GM21381 (cell line): ENCODE data around the gene ADAMTS19.

Experiments used
- ATAC-seq: cut with Tn5 transposase; IDR thresholded peaks from one replicate; pipeline ENCODE4 v1.9.1; 2021; ENCODE audit warnings: mild to moderate bottlenecking, moderate library complexity; ENCODE audit not compliant: unreplicated experiment

The ADAMTS19 gene

DNA sequence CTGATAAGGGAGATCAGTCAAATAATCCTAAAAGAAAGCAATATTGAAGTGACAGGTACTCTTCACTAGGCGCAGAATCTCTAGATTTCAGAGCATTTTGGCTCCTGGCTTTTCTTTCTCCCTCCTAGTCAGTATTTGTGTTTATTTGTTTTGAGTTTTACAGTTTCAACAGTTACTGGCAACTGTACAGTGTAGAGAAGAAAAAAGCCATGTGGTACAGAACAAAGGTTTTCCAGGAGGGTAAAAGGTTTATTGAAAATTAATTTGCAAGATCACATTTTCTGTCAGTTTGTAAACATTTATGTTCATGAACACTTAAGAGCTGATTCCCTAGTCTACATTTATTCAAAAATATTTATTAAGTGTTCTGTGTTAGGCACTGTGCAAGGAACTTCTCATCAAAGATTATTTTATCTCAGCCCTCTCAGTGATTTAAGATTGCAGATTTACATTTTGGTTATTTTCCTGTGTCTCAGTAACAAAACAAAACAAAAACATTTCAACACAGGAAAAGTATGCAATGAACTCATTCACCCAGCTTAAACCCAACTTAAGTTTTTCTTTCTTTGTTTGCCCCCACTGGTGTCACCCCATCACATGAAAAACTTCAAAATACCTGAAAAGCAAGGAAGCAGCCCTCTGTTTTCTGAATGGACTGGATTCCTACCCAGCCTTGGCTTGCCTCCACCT is 300.7 kb downstream of the ADAMTS19 start:
- no peak for ATAC-seq

DNA sequence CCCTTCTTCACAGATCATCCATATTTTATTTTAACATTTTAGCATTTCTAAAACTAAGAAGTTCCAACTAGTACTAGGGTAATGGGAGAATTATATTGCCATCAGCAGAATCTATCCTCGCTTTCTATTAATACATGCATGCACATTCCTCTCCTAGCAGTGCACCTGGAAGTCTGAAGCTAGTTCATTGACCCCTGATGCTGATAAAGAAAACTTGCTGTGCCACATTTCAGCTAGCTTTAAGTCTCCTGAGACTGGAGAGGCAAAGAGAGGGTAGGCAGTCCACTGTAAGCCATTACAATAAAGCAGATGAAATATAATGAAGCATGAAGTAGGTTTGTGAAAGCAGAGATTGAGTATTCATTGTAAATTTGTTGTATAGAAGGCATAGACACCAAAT is 303.6 kb downstream of the ADAMTS19 start:
- no peak for ATAC-seq

DNA sequence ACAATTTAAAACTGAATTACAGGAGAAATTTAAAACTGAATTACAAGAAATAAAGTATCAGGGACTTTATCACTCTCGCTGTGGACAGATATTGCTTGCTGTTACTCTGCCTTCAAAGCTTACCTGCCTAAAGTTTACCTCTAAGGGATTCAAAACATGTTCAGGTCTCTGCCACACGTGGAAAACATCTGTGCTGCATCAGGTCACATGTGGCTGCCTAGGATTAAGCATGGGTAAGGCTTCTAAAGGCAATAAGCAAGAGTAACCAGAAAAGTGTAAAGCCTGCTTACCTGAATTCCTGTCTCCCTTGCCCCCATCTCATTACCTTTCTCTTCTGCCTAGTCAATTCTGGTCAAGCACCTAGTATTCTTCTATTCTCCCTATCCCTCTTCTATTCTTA is 306.7 kb downstream of the ADAMTS19 start:
- no peak for ATAC-seq

DNA sequence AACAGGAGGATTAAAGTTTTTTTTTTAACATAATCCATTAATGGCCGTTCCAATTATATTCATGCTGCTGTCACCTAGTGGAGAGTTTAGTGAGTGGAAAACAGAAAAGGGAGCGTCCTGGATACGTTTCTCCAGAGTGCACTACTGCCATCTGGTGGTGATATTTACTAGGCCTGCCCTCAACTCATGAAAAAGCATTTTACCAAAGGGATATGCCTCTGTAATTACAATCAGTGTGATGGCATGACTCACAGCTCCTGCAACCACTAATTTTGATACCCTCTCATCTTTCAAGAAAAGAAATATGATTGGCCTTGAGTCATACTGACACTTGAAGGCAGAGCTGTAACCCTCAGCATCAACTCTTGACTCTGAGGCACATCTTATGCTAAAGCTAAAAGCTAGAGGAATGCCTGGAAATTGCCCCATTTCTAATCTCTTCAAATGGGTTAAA is 307.9 kb downstream of the ADAMTS19 start:
- peak; percentile 86 for ATAC-seq

DNA sequence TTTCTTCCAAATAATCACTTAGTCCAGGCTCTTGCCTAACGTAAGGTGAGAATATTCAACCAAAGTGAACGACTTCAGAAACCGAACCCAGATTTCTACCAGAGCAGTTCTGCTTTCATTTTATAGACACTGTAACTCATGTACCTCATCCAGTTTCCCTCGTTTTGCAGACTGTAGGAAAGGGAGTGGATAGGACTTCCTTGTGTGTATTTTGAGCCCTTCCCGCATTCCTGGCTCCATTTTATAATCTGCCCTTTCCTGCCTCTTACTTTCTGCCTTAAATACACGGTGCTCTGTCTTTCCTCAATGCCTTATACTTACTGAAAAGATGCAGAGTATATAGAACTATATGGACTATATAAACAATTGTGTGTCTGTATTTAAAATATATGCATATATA is 308.6 kb downstream of the ADAMTS19 start:
- ATAC-seq, result no peak

DNA sequence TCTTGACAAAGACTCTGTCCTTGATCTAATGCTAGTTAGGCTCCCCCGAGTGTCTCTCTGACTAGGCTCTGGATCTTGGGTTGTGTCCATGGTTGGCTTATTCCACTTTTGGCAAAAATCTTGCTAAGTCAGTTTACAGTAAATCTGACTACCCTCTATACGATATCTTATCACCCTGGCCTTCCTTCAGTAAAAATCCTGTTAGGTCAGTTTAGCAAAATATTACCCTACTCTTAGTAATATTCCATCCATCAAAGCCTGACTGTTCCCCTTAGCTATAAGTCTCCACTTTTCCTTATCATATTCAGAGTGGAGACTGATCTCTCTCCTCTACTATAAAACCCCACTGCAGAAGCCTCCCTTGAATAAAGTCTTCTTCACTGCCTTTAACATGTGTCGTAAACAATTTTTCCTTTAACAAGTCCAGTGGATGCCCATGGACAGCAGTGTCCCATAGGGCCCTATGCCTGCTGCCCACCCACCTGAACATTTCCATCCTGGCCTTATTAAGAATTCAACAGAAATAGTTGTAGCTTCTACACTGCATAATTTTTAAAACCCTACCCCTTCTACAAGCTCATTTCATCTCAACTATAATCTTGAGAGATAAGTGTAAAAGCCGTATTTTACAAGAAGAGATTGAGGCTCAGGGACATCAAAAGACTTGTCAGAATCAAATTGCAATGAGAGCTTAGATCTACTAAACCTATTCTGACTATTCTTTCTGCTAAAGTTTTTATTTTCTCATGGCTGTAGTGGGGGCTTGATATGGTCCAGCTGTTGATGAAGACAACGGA is 310.1 kb downstream of the ADAMTS19 start:
- ATAC-seq, result no peak

DNA sequence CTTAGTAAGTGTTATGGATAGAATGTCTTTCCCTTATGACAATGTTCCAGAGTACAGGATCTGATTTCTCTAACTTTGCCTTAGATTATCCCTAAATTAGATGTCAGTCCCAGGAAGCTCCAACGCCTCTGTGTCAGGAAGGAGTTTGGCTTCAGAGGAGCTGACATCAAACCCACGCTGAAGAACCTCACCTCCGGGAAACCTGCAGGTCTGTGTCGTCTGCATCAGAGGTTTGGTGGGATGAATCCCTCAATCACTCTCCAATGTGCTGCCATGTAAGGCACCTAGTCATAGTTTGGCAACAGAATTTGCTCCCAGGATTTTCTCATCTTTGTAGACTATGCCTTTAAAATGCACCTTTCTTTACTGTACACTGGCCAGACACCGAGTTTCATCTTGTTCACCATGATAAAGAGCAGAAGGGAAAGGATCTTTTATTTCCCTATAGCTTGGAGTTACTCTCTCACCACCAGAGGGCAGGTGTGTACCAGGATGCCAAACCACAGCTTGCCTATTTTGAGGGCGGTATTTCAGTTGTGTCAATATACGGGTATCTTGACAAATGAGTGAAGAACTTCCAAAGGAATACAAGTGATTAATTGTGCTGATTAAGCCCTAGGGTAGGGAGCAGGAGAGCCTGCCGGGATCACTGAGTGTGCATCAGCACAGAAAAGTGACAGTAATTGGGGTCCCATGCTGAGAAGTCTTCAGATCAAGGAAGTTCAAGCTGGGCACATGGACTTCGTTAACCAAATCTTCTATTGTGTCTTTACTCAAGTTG is 311.1 kb downstream of the ADAMTS19 start:
- ATAC-seq, result peak; percentile 67

DNA sequence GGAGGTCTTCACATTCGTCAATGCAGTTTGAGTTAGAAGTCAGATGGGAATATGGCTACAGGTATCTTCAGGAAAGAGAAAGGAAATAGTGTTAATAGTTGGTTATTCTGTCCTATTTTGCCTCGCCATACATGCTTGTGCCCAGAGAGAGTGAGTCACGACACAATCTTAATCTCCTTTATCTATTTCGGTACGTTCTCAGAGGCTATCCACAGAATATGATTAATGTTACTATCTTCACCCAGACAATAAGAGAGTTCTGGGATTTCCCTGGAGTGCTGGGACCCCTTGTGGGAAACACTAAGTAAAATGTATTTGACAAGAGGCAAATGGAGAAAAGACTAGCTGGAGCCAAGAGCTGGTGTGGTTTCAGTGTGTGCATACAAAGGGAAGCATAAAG is 313.3 kb downstream of the ADAMTS19 start:
- no peak for ATAC-seq

DNA sequence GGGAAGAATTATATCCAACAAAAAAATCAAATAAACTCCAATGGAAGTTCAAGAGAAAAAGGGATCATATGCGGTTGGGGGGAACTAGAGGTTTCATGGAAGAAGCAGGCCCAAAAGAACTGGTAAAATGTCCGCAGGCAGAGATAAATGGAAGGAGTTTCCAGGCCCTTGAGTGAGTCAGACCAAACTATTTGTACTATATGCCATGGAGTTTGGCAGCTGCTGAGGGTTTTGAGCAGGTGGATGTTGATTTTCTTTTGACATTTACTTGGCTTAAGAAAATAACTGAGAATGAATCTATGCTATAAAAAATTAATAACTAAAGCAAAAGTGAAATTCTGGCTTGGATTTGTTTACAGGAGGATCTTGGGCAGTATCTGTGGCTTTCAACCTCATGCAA is 321.5 kb downstream of the ADAMTS19 start:
- no peak for ATAC-seq
